Neural crest cell (in vitro differentiated cells): ENCODE results near the gene CYP2A6. TPM values are rescaled to one million over a fixed set of nuclear protein-coding genes. Genes with fewer than 3 reads are reported as not detected.
A peak's percentile ranks its signal among the peaks of the same experiment; 100 is the strongest.

Experiments
- DNase-seq: peaks from one replicate; pipeline ENCODE4 v3.0.0; 2021; ENCODE audit warnings: low read depth, mixed read lengths, low spot score
- H3K27ac Mint-ChIP-seq: one replicate; pipeline ENCODE4 v1.8.0; 2021; ENCODE audit warnings: mild to moderate bottlenecking, mixed read lengths; ENCODE audit not compliant: unreplicated experiment
- H3K27me3 Mint-ChIP-seq: 2 replicates; pipeline ENCODE4 v1.8.0; 2021; ENCODE audit warnings: low read depth, mild to moderate bottlenecking, mixed read lengths
- H3K36me3 Mint-ChIP-seq: 2 replicates; pipeline ENCODE4 v1.8.0; 2021; ENCODE audit warnings: low read depth, mild to moderate bottlenecking, mixed read lengths
- H3K4me1 Mint-ChIP-seq: 2 replicates; pipeline ENCODE4 v1.8.0; 2021; ENCODE audit warnings: mixed read lengths
- H3K4me3 Mint-ChIP-seq: one replicate; pipeline ENCODE4 v1.8.0; 2021; ENCODE audit warnings: mild to moderate bottlenecking, mixed read lengths
- H3K9me3 Mint-ChIP-seq: 2 replicates; pipeline ENCODE4 v1.8.0; 2021; ENCODE audit warnings: mixed read lengths
- total RNA-seq: library from RNA; stranded (reverse); gene quantifications from 2 replicates; pipeline ENCODE4 v1.2.1, GENCODE V29; 2021
- TF ChIP-seq, protein P1 (sequence below): fragments of 200-600 bp; sonication (generic); conservative IDR thresholded peaks from 2 replicates; pipeline ENCODE4 v1.5.0; 2021; ENCODE audit warnings: antibody characterized with exemption, mild to moderate bottlenecking

Gene CYP2A6
- total RNA-seq, 1 donor from 2014 or later: not detected

DNA sequence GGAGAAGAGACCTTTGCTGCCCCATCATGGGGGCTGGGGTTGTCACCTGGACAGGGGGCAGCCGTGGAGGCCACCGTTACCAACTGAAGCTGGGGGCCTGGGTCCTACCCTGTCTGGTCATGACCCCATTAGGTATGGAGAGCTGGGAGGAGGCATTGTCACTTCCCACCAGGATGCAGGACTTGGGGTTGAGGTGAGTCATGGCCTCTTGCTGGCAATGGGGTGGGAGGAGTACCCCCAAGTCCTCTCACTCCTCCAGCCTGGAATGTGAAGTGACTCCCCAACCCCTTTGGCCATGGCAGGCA is 42.3 kb downstream of the CYP2A6 start:
- Mint-ChIP-seq H3K4me1 (peaks cover 73% of the 10 kb centered on the region), H3K9me3 (no peaks in the 10 kb centered on the region), H3K27ac (no peak overlapping the region), H3K36me3 (peaks cover 3% of the 10 kb centered on the region), H3K27me3 (peaks cover 19% of the 10 kb centered on the region), H3K4me3 (peak overlapping the region; percentile 68)
- TF ChIP-seq, protein P1, sequence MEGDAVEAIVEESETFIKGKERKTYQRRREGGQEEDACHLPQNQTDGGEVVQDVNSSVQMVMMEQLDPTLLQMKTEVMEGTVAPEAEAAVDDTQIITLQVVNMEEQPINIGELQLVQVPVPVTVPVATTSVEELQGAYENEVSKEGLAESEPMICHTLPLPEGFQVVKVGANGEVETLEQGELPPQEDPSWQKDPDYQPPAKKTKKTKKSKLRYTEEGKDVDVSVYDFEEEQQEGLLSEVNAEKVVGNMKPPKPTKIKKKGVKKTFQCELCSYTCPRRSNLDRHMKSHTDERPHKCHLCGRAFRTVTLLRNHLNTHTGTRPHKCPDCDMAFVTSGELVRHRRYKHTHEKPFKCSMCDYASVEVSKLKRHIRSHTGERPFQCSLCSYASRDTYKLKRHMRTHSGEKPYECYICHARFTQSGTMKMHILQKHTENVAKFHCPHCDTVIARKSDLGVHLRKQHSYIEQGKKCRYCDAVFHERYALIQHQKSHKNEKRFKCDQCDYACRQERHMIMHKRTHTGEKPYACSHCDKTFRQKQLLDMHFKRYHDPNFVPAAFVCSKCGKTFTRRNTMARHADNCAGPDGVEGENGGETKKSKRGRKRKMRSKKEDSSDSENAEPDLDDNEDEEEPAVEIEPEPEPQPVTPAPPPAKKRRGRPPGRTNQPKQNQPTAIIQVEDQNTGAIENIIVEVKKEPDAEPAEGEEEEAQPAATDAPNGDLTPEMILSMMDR: no peak
- DNase-seq: no peak

GRCh38 chr19:40807147-40808020 is 42.9 kb downstream of the CYP2A6 start:
- peaks cover 73% of the 10 kb centered on the region for H3K4me1 Mint-ChIP-seq
- H3K27me3 Mint-ChIP-seq: peaks cover 13% of the 10 kb centered on the region
- DNase-seq: no peak
- peaks cover 4% of the 10 kb centered on the region for H3K36me3 Mint-ChIP-seq
- H3K27ac Mint-ChIP-seq: peak overlapping the region; percentile 19
- H3K4me3 Mint-ChIP-seq: peak overlapping the region; percentile 85
- no peaks in the 10 kb centered on the region for H3K9me3 Mint-ChIP-seq
- TF ChIP-seq, protein P1: peak; percentile 52

DNA sequence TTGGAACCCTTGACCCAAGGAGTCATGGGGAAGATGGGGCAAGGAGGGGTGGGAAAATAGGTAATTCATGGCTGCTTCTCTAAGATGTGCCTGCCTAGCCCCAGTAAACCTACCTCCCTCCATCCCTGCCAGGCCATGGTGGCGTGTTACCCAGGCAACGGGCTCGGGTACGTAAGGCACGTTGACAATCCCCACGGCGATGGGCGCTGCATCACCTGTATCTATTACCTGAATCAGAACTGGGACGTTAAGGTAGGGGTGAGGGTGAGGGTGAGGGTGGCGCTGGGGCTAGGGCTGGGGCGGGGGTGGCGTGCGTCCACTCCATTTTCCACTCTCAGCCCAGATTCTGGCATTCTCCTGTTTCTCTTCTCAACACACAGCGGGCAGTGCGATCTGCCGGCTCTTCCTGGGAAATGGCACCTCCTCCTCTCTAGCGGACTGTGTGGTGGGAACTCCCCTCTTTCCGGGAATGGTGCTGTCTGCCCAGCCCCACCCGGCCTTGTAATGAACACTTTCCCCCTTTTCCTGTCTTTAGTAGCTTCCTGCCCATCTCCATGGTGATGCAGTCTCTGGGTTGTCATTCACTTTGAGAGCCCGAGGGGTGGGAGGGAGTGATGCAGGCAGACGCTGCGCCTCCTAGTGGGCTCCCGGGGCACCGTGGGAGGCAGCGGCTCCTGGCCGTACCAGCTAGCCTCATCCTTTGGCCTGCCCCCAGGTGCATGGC is 43.7 kb downstream of the CYP2A6 start:
- H3K4me3 Mint-ChIP-seq: peak overlapping the region; percentile 85
- peaks cover 5% of the 10 kb centered on the region for H3K36me3 Mint-ChIP-seq
- no peak overlapping the region for H3K27ac Mint-ChIP-seq
- H3K9me3 Mint-ChIP-seq: no peaks in the 10 kb centered on the region
- DNase-seq: peak; percentile 94
- H3K4me1 Mint-ChIP-seq: peaks cover 75% of the 10 kb centered on the region
- TF ChIP-seq, protein P1: peak; percentile 94
- peaks cover 7% of the 10 kb centered on the region for H3K27me3 Mint-ChIP-seq

GRCh38 chr19:40805258-40805868 is 44.9 kb downstream of the CYP2A6 start:
- DNase-seq: no peak
- TF ChIP-seq, protein P1: no peak
- Mint-ChIP-seq H3K36me3 (peaks cover 5% of the 10 kb centered on the region), H3K4me1 (peaks cover 66% of the 10 kb centered on the region), H3K27me3 (peaks cover 3% of the 10 kb centered on the region), H3K4me3 (peak overlapping the region; percentile 85), H3K27ac (no peak overlapping the region), H3K9me3 (no peaks in the 10 kb centered on the region)

GRCh38 chr19:40804783-40805242 is 45.4 kb downstream of the CYP2A6 start:
- Mint-ChIP-seq H3K9me3 (no peaks in the 10 kb centered on the region), H3K36me3 (peaks cover 5% of the 10 kb centered on the region), H3K27ac (peak overlapping the region; percentile 67), H3K4me3 (peak overlapping the region; percentile 85), H3K4me1 (peaks cover 66% of the 10 kb centered on the region), H3K27me3 (peaks cover 3% of the 10 kb centered on the region)
- TF ChIP-seq, protein P1: no peak
- DNase-seq: no peak
